Type B pancreatic cell (in vitro differentiated cells): ENCODE results near the gene LRP1B. TPM values are rescaled to one million over a fixed set of nuclear protein-coding genes. Genes with fewer than 3 reads are reported as not detected.

Experiments
- DNase-seq: peaks from one replicate; pipeline ENCODE4 v3.0.0; 2021; ENCODE audit warnings: mixed read lengths; ENCODE audit not compliant: unreplicated experiment; ENCODE audit errors: extremely low spot score
- H3K27ac Mint-ChIP-seq: 2 replicates; pipeline ENCODE4 v1.8.0; 2021; ENCODE audit warnings: mild to moderate bottlenecking, mixed read lengths
- H3K27me3 Mint-ChIP-seq: 2 replicates; pipeline ENCODE4 v1.8.0; 2021; ENCODE audit warnings: mixed read lengths
- H3K36me3 Mint-ChIP-seq: 2 replicates; pipeline ENCODE4 v1.8.0; 2021; ENCODE audit warnings: mixed read lengths
- H3K4me1 Mint-ChIP-seq: one replicate; pipeline ENCODE4 v1.8.0; 2021; ENCODE audit warnings: mixed read lengths; ENCODE audit not compliant: unreplicated experiment
- H3K4me3 Mint-ChIP-seq: 2 replicates; pipeline ENCODE4 v1.8.0; 2021; ENCODE audit warnings: mild to moderate bottlenecking, mixed read lengths
- H3K9me3 Mint-ChIP-seq: 2 replicates; pipeline ENCODE4 v1.8.0; 2021; ENCODE audit warnings: mixed read lengths
- CTCF ChIP-seq: fragments of 200-600 bp; sonication (generic); conservative IDR thresholded peaks from 2 replicates; pipeline ENCODE4 v1.5.0; 2021; ENCODE audit warnings: antibody characterized with exemption, mild to moderate bottlenecking
- total RNA-seq: library from RNA; stranded (reverse); gene quantifications from 2 replicates; pipeline ENCODE4 v1.2.1, GENCODE V29; 2021; ENCODE audit warnings: low replicate concordance

Gene LRP1B
- total RNA-seq, 1 donor from 2014 or later: 16.0 TPM

DNA sequence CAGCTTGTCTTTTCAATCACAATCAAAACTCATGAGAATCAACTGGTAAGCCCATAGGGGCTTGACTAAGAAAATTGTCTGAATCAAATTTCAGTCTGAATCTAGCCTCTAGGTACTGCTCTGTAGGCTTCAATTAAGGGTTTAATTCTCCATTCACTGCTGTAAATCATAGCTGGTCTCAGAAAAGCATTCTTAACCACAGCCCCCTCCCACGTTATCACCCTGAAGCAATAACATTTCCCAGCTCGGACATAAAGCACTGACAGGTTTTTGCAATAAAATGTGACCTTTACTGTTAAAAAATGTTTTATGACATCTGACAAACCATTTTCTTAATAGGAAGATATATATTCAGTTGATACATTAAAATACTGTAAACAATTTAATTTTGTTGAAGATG, 55.0 kb downstream of the LRP1B start:
- Mint-ChIP-seq H3K9me3 (no peaks in the 10 kb centered on the region), H3K4me3 (no peak overlapping the region), H3K36me3 (peaks cover 9% of the 10 kb centered on the region), H3K4me1 (peaks cover 12% of the 10 kb centered on the region), H3K27ac (no peak overlapping the region), H3K27me3 (peaks cover 22% of the 10 kb centered on the region)
- DNase-seq: no peak
- TF ChIP-seq CTCF: no peak

- H3K27me3 Mint-ChIP-seq: peaks cover 21% of the 10 kb centered on the region
- no peak overlapping the region for H3K27ac Mint-ChIP-seq
- TF ChIP-seq CTCF: no peak
- H3K4me3 Mint-ChIP-seq: no peak overlapping the region
- no peaks in the 10 kb centered on the region for H3K4me1 Mint-ChIP-seq
- no peaks in the 10 kb centered on the region for H3K9me3 Mint-ChIP-seq
- peaks cover 7% of the 10 kb centered on the region for H3K36me3 Mint-ChIP-seq
- no peak for DNase-seq
Observed at GRCh38 chr2:142069251-142069888, 61.4 kb downstream of the LRP1B start.

- no peak overlapping the region for H3K27ac Mint-ChIP-seq
- no peaks in the 10 kb centered on the region for H3K4me1 Mint-ChIP-seq
- H3K9me3 Mint-ChIP-seq: no peaks in the 10 kb centered on the region
- no peak for TF ChIP-seq CTCF
- DNase-seq: no peak
- peaks cover 11% of the 10 kb centered on the region for H3K27me3 Mint-ChIP-seq
- no peak overlapping the region for H3K4me3 Mint-ChIP-seq
- H3K36me3 Mint-ChIP-seq: no peaks in the 10 kb centered on the region
Observed at GRCh38 chr2:142065700-142066099, 65.1 kb downstream of the LRP1B start.

DNA sequence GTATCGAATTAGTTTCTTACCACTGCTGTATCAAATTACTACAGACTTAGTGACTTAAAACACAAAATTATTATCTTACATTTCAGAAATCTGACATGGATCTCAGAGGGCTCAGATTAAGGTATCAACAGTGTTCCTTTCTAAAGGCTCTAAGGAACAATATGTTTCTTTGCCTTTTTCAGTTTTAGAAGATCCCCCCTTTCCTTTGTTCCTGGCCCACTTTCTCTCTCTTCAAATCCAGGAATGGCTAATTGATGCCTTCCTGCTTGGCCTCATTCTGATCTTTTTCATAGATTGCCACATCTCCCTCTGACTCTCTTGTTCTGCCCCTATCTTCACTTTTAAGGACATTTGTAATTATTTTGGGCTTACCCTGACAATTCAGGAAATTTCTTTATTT, 65.7 kb downstream of the LRP1B start:
- DNase-seq: no peak
- no peaks in the 10 kb centered on the region for H3K36me3 Mint-ChIP-seq
- H3K4me3 Mint-ChIP-seq: no peak overlapping the region
- TF ChIP-seq CTCF: no peak
- no peaks in the 10 kb centered on the region for H3K4me1 Mint-ChIP-seq
- peaks cover 8% of the 10 kb centered on the region for H3K27me3 Mint-ChIP-seq
- H3K27ac Mint-ChIP-seq: no peak overlapping the region
- no peaks in the 10 kb centered on the region for H3K9me3 Mint-ChIP-seq

GRCh38 chr2:142061733-142062132, 69.1 kb downstream of the LRP1B start:
- Mint-ChIP-seq H3K36me3 (no peaks in the 10 kb centered on the region), H3K27me3 (no peaks in the 10 kb centered on the region), H3K4me1 (no peaks in the 10 kb centered on the region), H3K27ac (no peak overlapping the region), H3K9me3 (no peaks in the 10 kb centered on the region), H3K4me3 (no peak overlapping the region)
- TF ChIP-seq CTCF: no peak
- DNase-seq: no peak

DNA sequence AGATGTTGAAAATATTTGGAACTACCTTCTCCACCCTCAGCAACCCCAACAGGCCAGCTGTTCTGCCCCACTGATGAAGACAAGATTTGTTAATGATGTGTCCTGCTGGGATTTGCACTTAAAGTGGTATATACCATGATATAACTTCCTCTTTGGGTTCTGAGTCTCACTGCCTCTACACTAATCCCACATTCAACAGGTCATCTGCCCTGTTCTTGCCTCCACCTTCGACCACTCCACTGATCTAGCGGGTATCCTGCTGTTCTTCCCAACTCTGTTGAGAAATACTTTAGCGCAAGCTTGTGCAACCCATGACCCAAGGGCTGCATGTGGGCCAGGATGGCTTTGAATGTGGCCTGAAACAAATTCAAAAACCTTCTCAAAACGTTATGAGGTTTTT, 72.7 kb downstream of the LRP1B start:
- H3K4me1 Mint-ChIP-seq: no peaks in the 10 kb centered on the region
- H3K27ac Mint-ChIP-seq: no peak overlapping the region
- TF ChIP-seq CTCF: no peak
- H3K27me3 Mint-ChIP-seq: no peaks in the 10 kb centered on the region
- DNase-seq: no peak
- H3K36me3 Mint-ChIP-seq: no peaks in the 10 kb centered on the region
- no peak overlapping the region for H3K4me3 Mint-ChIP-seq
- H3K9me3 Mint-ChIP-seq: no peaks in the 10 kb centered on the region
